Measurements from ENCODE around the gene NOTCH1.

DNA sequence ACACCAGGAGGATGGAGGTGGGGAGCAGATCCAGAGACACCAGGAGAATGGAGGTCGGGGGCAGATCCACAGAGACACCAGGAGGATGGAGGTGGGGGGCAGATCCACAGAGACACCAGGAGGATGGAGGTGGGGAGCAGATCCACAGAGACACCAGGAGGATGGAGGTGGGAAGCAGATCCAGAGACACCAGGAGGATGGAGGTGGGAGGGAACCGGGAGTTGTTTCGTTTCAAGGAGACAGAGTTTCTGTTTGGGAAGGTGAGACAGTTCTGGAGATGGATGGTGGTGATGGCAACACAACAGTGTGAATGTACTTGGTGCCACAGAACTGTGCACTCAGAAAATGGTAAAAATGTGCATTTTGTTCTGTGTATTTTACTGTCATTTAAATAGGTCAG is 97.2 kb downstream of the NOTCH1 start:
- no peak for TF ChIP-seq KLF9 (CRISPR knock-in tag; IDR thresholded peaks at IDR 0.05; ENCODE audit: low read depth)
- TF ChIP-seq HOXA7 (CRISPR knock-in tag; IDR thresholded peaks at IDR 0.05): no peak
- no peak for TF ChIP-seq SOX6 (IDR thresholded peaks at IDR 0.05)
- no peak for TF ChIP-seq SOX6 (CRISPR knock-in tag; IDR thresholded peaks at IDR 0.05)
- TF ChIP-seq, protein P1, sequence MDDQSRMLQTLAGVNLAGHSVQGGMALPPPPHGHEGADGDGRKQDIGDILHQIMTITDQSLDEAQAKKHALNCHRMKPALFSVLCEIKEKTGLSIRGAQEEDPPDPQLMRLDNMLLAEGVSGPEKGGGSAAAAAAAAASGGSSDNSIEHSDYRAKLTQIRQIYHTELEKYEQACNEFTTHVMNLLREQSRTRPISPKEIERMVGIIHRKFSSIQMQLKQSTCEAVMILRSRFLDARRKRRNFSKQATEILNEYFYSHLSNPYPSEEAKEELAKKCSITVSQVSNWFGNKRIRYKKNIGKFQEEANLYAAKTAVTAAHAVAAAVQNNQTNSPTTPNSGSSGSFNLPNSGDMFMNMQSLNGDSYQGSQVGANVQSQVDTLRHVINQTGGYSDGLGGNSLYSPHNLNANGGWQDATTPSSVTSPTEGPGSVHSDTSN (CRISPR knock-in tag; IDR thresholded peaks at IDR 0.05; ENCODE audit: borderline replicate concordance): no peak
- no peak for TF ChIP-seq ASH2L (IDR thresholded peaks at IDR 0.05; ENCODE audit: insufficient read length, low read depth, low read length)
